Measurements from ENCODE around the gene RHOB.

- TF ChIP-seq SIN3A (IDR thresholded peaks at IDR 0.05; ENCODE audit: borderline replicate concordance, low read depth, low read length): no peak
- no peak for TF ChIP-seq CEBPB (IDR thresholded peaks at IDR 0.05; ENCODE audit: borderline replicate concordance, low read depth, low read length)
- no peak for TF ChIP-seq ZNF724P (CRISPR knock-in tag; IDR thresholded peaks at IDR 0.05; ENCODE audit: borderline replicate concordance)
- TF ChIP-seq, protein P1, sequence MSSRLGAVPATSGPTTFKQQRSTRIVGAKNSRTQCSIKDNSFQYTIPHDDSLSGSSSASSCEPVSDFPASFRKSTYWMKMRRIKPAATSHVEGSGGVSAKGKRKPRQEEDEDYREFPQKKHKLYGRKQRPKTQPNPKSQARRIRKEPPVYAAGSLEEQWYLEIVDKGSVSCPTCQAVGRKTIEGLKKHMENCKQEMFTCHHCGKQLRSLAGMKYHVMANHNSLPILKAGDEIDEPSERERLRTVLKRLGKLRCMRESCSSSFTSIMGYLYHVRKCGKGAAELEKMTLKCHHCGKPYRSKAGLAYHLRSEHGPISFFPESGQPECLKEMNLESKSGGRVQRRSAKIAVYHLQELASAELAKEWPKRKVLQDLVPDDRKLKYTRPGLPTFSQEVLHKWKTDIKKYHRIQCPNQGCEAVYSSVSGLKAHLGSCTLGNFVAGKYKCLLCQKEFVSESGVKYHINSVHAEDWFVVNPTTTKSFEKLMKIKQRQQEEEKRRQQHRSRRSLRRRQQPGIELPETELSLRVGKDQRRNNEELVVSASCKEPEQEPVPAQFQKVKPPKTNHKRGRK (CRISPR knock-in tag; IDR thresholded peaks at IDR 0.05): no peak
- no peak for TF ChIP-seq CTCF (CRISPR knock-in tag; IDR thresholded peaks at IDR 0.05)
- TF ChIP-seq, protein P2, sequence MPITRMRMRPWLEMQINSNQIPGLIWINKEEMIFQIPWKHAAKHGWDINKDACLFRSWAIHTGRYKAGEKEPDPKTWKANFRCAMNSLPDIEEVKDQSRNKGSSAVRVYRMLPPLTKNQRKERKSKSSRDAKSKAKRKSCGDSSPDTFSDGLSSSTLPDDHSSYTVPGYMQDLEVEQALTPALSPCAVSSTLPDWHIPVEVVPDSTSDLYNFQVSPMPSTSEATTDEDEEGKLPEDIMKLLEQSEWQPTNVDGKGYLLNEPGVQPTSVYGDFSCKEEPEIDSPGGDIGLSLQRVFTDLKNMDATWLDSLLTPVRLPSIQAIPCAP (CRISPR knock-in tag; IDR thresholded peaks at IDR 0.05; ENCODE audit: low read depth): no peak
- TF ChIP-seq CREB1 (IDR thresholded peaks at IDR 0.05): no peak
- no peak for TF ChIP-seq CREB1 (CRISPR knock-in tag; IDR thresholded peaks at IDR 0.05)
- no peak for TF ChIP-seq MBNL3 (CRISPR knock-in tag; conservative IDR thresholded peaks at IDR 0.05)
These were observed 12.8 kb upstream of the RHOB start for GRCh38 chr2:20433946-20434553.
